Glomerular visceral epithelial cell (primary cell): ENCODE results near the gene PLXDC1.
A peak's percentile ranks its signal among the peaks of the same experiment; 100 is the strongest.
"Not testable (repeated sequence)": the region's sequence is repeated elsewhere in the genome, so short reads cannot be mapped to it uniquely, and the experiment has no call there.

Source experiments
- DNase-seq: peaks from one replicate; pipeline ENCODE4 v3.0.0-alpha.2; 2016; ENCODE audit errors: extremely low spot score

PLXDC1 gene

GRCh38 chr17:39125143-39125875, 26.1 kb downstream of the PLXDC1 start:
- no peak for DNase-seq

GRCh38 chr17:39123627-39124026, 27.8 kb downstream of the PLXDC1 start:
- no peak for DNase-seq

GRCh38 chr17:39122991-39123390, 28.4 kb downstream of the PLXDC1 start:
- DNase-seq: no peak

- not testable (repeated sequence) for DNase-seq
These were observed 29.5 kb downstream of the PLXDC1 start for GRCh38 chr17:39121919-39122318.

GRCh38 chr17:39118674-39119419, 32.6 kb downstream of the PLXDC1 start:
- DNase-seq: no peak

- DNase-seq: no peak
These were observed 35.2 kb downstream of the PLXDC1 start for GRCh38 chr17:39116224-39116623.

GRCh38 chr17:39115135-39115534, 36.3 kb downstream of the PLXDC1 start:
- DNase-seq: peak; percentile 29

- DNase-seq: no peak
These were observed 36.7 kb downstream of the PLXDC1 start for GRCh38 chr17:39114723-39115122.

GRCh38 chr17:39113871-39114270, 37.6 kb downstream of the PLXDC1 start:
- DNase-seq: no peak

- DNase-seq: peak; percentile 25
These were observed 40.9 kb downstream of the PLXDC1 start for GRCh38 chr17:39110435-39111136.

GRCh38 chr17:39108461-39109375, 42.7 kb downstream of the PLXDC1 start:
- DNase-seq: no peak

GRCh38 chr17:39107973-39108372, 43.5 kb downstream of the PLXDC1 start:
- no peak for DNase-seq

GRCh38 chr17:39107155-39107554, 44.3 kb downstream of the PLXDC1 start:
- no peak for DNase-seq

GRCh38 chr17:39105705-39106104, 45.7 kb downstream of the PLXDC1 start:
- DNase-seq: no peak

- DNase-seq: no peak
These were observed 46.8 kb downstream of the PLXDC1 start for GRCh38 chr17:39104657-39105056.

GRCh38 chr17:39104046-39104445, 47.4 kb downstream of the PLXDC1 start:
- DNase-seq: no peak

- DNase-seq: no peak
These were observed 50.3 kb downstream of the PLXDC1 start for GRCh38 chr17:39101091-39101490.

- no peak for DNase-seq
These were observed 50.9 kb downstream of the PLXDC1 start for GRCh38 chr17:39100530-39100929.

GRCh38 chr17:39099663-39100286, 51.7 kb downstream of the PLXDC1 start:
- DNase-seq: peak; percentile 60

- peak; percentile 50 for DNase-seq
These were observed 52.8 kb downstream of the PLXDC1 start for GRCh38 chr17:39098588-39098987.

GRCh38 chr17:39097537-39097936, 53.9 kb downstream of the PLXDC1 start:
- no peak for DNase-seq
